HG03060 (cell line): ENCODE measurements around the gene KLHL5.

ENCODE experiments used
- ATAC-seq: cut with Tn5 transposase; IDR thresholded peaks from one replicate; pipeline ENCODE4 v1.9.1; 2021; ENCODE audit warnings: low read depth, moderate number of reproducible peaks; ENCODE audit not compliant: unreplicated experiment

Gene KLHL5

DNA sequence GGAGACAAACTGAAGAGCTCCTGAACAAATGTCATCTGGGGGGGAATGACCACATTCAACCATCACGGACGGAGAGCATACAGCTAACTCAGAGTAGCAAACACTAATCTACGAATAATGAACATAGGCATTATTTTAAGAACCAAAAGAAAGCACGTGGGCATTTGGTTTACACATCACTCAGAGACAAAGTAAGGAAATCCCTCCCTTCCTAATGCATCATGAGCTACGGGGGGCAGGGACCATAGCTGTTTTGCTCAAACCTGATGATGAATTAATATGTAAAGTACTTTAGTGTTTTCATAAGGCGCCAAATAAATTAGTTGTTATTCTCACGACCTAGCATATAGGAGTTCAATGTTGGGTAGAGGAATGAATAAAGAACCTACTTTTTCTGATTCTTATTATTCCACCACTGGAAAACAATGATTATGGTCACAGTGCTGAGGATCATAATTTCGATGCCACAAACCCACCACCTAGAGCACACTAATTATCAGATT is 18.1 kb upstream of the KLHL5 start:
- ATAC-seq, result no peak

DNA sequence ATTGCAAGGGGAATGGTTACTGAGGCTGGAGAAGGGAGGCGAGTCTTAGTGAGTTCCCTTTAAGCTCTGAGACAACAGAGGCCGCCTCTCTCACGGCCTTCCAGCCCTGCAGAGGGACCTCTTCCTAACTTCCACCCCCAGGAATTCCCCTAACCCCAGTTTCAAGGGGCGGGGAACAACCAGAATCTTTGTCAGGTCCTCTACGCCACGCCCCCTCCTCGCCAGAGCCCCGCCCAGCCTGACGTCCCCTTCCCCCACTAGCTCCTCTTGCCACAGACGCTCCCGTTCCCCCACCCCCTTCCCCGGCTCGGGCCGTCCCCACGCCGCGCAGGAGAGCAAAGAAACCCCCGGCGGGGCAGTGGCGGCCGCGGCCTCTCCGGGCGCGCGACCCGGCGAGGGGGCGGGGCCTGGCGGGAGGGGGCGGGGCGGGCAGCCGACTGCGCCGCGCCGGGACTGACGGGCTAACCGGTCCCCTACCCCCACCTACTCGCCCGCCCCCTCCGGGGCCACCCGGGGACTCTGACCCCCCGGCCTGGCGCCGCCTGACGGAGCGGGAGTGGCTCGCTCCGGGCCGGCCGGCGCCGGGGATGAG is 17.6 kb upstream of the KLHL5 start:
- no peak for ATAC-seq

DNA sequence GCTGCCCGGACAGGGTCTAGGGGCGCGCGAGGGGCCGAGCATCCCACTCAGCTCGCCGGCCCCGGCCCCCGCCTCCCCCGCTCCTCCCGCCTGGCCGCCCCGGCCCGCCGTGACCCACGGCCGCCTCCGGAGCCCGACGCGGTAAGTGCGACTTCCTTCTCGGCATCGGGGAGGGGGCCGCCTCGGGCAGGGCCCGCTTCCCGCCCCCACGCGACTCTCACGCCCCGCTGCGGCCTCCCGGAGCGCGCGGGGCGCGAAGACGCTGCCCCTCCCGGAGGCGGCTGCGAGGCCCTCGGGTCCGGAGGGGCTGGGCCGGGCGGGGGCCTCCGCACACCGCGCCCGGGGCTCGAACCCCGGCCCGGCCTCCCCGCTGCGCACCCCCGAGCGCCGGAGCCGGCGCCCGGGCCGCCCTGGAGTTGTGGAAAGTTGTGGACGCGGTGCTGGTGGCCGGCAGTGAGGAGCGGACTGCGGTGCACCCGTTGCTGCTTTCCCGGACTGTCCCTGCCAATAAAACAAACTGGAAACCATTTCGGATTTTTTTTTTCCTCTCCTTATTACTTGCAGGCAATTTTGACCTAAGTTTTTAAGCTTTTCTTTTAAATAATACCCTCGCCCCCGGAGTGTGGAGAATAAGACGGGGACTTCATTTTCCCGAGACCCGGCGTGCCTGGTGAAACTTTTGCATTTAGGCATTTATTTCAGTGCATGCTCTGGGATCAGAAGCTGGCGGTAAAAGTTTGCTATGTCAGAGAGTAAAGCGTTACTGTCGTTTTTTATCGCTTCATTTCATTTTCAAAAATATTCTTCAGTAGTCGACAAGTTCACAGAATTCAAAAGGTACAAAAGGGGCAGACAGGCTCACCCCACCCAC is 16.8 kb upstream of the KLHL5 start:
- no peak for ATAC-seq

DNA sequence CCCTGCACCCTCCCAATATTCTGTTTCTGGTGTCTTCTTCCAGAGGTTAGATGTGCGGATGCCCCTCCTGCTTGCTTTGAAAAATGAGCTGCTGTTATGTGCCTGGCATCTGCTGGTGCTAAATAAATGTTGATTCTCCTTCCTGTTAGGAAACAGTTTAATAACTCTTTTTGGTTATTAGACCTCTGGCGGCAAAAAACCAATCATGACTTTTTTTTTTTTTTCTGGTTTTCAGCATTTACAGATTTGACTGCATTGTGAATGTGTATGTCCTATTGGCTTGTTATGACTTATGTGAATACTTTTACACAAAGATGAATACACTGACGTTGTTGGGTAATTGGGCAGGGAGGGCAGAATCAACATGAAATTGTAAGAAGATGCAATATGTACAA is 16.2 kb upstream of the KLHL5 start:
- ATAC-seq, result no peak

DNA sequence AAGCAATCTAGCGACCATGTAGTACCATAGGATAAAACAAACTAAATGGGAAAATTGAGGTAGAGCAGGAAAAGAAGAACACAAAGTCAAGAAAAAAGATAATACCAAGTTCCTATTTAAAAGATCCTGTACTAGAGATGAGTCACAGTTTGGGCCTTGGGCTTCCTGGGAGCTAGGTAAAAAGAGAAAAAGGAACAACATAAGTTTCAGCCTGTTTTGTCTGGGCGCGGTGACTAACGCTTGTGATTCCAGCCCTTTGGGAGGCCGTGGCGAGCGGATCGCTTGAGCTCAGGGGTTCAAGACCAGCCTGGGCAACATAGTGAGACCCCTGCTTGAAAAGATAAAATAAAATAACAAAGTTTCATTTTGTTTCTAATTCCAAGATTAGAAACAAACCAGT is 15.8 kb upstream of the KLHL5 start:
- ATAC-seq, result no peak

DNA sequence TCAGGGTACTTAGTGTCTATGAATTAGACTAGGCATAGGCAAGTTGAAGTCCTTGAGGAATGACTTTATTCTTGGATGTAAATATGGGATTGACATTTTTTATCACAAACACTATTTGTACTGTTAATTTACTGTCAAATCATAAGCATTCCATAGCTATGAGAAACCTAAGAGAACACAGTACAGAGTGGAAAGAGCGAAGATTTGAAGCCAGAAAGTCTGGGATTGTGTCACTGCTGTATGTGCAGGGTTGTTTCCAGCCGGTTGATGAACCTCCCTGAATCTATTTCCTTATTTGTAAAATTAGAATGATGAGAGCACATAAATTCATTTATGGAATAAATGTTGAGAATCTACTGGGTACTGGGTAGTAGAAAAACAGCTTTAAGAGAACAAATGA is 14.4 kb upstream of the KLHL5 start:
- ATAC-seq, result no peak

DNA sequence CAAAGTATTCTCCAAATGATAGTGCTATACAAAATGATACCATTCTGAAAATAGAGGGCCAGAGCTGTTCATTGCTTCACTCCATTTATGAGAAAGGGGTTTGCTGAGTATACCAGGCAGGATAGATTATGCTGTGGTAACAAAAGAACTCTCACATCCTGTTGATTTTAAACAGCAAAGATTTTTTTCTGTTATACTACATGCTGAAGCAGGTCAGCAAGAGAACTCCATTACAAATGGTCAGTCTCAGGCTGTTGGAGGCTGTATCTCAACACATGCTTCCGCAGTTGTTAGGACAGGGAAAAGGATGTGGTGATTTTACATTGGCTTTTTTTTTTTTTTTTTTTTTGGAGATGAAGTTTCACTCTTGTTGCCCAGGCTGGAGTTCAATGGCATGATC is 13.7 kb upstream of the KLHL5 start:
- no peak for ATAC-seq

DNA sequence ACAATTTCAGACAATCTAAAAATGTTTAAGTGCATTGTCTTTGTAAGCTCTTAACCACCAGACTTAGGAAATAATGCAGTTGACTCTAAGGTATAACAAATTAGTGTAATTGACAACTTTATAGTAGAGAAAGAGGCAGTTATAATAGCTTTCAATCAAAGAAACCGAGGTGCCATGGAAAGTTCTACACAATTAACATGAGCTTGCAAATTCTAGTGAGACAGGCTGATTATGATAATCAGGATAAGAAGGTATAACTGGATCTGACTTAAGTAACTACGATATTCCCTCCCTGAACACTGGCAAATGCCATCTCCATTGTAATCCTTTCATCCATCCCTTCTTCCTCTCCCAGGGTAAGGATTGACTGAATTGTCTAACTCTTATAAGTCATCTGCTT is 11.4 kb upstream of the KLHL5 start:
- no peak for ATAC-seq

DNA sequence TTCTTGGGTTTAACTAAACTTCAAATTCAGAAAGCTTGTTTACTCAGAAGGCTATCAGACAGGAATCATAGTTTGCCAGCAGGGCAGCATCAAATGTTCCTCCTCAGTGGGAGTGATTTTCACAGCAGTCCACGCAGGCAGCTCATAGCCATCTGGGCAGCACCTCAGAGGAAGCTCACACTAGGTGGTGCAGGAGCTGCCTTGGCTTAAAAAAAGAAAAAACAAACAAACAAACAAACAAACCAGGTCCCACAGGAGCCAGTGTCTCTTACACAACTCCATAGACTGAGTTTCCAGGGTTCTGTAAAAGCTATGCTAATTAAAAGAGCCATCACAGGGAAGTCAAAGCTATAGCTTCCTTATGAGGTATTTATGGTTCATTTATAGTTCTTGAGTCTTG is 10.5 kb upstream of the KLHL5 start:
- ATAC-seq, result no peak

DNA sequence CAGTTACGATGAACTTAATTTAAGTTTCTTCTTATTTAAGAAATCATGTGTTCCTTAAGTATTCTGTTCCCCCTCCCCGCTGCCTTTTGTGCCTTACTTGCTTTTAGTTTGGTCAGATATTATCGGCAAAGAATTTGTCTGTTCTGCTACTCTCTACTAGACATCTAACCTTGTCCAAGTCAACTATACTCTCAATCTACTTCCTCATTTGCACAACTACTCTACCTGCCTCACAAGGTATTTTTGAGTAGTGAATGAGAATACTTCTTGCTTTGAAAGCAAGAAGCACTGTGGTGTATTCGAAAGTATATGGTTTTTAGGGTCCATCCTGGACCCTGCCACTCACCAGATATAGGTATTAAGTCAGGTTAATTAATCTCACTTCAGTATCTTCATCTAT is 8.0 kb upstream of the KLHL5 start:
- ATAC-seq, result no peak

DNA sequence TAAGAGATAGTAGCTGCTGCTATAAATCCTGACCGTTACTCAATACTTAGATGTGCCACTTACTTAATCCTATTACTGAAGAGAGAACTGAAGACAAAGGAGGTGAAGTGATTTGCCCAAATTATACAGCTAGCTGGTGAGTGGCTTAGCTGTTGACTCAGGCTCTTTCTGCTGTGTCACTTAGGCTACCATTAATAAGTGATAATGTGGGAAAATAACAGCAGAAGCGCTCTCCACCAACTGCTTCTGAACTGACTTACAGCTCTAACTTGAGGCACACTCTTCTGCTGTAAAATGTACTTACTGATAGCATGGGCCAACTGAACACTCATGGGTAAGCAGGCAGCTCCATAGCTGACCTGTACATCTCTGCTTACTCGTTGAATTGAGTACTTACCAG is 7.5 kb upstream of the KLHL5 start:
- no peak for ATAC-seq

DNA sequence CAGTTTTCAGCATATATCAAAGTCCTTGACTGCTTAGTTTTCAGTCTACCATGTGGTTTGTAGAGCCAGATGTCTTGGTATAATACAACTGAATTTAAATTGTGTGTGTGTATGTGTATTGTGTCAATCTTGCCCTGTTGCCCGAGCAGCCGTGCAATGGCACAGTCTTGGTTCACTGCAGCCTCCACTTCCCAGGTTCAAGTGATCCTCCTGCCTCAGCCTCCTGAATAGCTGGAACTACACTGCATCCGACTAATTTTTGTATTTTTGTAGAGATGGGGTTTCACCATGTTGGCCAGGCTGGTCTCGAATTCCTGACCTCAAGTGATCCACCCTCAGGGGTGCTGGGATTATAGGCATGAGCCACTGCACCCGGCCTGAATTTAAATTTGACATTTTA is 6.0 kb upstream of the KLHL5 start:
- no peak for ATAC-seq

DNA sequence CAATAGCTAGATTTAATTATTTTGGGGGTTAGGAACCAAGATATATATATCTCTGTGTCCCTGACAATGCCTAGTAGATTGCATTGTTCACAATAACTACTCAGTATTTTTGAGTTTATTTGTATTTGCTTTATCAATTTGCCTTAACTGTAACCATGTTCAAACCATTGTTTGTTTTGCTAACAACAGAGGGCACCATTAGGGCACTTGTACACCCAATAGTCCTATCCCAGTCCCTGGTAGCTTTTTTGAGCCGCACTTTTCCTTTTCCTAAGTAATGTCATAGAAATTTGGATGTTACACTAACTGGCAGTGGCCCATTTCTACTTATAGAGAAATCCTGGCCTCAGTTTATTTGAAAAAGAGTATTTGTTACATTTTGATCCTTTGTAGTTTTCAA is 575 bp upstream of the KLHL5 start:
- ATAC-seq, result no peak

DNA sequence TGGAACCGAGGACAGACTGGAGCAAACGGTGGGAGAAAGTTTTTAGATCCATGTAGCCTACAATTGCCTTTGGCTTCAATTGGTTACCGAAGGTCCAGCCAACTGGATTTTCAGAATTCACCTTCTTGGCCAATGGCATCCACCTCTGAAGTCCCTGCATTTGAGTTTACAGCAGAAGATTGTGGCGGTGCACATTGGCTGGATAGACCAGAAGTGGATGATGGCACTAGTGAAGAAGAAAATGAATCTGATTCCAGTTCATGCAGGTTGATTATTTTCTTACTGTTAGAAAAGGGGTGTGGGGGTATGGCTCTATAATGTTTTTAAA is 702 bp downstream of the KLHL5 start:
- ATAC-seq, result no peak

DNA sequence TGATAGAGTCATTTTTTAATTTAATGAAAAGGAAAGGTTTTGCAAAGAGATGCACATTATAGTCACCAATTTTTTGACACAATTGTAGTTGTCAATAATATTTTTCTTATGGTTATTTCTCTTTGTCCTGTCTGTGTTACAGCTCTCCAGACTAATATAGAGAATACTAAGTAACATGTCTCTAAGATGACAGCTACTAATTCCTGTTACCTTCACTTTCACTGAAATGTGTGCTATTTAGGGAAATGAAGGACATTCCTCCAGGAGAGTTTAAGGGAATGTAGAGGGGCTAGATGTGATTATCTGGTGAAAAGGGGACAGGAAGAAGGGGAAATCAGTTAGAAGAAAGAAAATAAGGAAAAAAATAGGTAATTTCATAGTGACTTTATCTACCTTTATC is 1.4 kb downstream of the KLHL5 start:
- no peak for ATAC-seq

DNA sequence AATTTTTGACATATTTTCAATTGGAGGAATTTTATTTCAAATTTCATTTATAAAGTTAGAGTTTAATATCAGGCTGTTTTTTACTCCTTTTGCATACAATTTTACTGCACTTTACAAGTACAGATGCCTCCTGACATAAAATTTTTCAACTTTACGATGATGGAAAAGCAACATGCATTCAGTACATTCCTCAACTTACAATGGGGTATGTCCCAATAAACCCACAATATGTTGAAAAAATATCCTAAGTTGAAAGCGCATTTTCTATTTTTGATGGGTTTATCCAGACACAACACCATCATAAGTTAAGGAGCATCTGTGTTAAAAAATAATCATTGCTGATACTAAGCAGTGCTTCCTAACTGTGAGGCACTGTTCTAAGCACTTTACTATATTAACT is 4.3 kb downstream of the KLHL5 start:
- no peak for ATAC-seq

DNA sequence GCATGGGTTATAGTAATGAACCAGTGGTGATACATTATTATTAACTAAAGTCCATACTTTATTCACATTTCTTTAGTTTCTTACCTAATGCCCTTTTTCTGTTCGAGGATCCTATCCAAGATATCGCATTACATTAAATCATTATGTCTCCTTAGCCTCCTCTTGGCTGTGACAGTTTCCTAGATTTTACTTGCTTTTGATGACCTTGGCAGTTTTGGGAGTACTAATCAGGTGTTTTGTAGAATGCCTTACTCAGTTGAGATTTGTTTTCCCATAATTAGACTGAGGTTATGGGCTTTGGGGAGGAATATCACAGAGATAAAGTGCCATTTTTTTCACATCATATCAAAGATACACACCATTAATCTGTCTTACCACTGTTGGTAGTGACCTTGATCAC is 5.0 kb downstream of the KLHL5 start:
- ATAC-seq, result no peak

DNA sequence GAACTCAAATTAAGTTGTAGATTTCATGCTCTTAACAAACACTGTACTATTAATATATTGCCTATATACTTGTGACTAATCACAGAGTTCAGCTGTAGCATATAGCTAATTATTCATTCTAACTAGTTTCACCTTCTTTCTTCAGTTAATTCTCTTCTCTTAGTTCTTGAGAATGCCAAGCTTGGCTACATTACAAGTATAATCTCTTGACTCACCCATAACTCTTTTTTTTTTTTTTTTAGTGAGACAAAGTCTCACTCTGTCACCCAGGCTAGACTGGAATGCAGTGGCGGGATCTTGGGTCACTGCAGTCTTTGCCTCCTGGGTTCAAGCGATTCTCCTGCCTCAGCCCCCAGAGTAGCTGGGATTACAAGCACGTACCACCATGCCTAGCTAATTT is 5.4 kb downstream of the KLHL5 start:
- ATAC-seq, result no peak

DNA sequence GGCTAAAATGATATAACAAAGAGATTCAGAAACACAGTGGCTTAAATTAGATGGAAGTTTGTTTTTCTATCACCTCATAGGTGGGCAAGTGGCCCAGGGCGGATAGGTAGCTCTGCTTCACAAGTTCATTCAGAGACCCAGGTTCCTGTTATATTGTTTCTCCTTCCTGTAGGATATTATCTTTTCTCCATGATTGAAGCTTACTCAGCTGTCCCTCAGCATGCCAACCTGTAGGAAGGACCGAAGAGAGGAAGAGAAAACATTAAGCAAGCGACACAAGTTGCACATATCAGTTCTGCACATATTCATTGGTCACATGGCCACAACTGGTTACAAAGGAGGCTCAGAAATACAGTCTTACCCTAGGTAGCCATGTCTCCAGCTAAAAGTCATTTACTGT is 6.9 kb downstream of the KLHL5 start:
- ATAC-seq, result no peak

DNA sequence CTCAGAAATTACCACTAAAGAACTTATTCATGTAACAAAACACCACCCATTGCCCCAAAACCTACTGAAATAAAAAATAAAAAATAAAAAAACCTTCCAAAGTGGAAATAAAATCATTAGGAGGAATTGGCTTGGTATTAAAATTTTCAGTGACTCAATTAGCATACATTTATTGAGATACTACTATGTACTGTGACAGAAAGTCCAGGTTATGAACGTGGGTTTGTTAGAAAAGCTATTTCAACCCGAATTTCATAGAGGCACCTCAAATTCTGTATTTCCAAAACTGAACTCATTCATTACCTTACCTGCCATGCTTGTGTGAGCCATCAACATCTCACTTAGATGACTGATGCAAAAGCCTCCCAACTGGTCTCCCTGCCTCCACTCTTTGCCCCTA is 16.8 kb downstream of the KLHL5 start:
- no peak for ATAC-seq

DNA sequence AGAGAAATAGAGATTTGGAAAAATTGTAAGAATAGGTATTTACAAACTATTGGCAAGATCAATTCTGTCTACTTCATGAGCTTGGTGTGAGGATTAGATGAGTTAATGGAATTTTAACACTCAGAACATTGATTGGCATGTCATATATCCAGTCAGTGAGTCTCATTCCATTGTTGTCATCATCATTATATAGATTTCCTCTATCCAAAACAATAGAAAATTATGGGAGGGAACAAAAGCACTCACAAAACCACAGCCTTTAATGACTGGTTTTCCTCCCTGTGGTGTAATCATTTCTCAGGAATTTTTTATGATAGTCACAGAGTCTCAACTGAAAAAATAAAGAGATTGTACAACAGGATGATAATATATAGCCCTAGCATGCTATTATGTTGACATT is 21.1 kb downstream of the KLHL5 start:
- no peak for ATAC-seq

DNA sequence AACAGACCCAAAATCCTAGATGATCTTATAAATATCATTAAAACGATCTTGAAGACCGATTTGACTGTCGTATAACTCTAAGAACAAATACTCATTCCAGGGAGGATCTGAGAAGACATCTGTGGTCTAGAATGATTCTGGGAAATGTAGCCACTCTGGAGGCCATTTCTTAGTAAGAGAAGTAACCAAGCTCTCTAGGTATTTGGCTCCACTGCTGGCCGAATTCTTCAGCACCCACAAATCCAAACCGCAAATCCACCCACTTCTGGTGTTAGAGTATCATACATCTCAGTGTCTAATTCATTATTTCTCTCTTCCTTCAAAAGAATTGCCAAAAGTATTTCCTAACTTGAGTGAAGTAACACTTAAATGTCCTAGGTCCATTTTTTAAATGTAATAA is 23.9 kb downstream of the KLHL5 start:
- no peak for ATAC-seq
